Activated T-helper 17 cell treated with anti-CD3 and anti-CD28 coated beads, Interleukin-2, amount 50 U/mL, for 72 hours (primary cell): Measurements from ENCODE around the gene TMEM185B. TPM values are rescaled to one million over a fixed set of nuclear protein-coding genes. Genes with fewer than 3 reads are reported as not detected.
"Not testable (repeated sequence)": the region's sequence is repeated elsewhere in the genome, so short reads cannot be mapped to it uniquely, and the experiment has no call there.

Source experiments
- ATAC-seq: fragments of 150-1000 bp; cut with Tn5 transposase; replicated peaks from 2 replicates; pipeline ENCODE4 v1.10.0; 2021; ENCODE audit warnings: mild to moderate bottlenecking, moderate library complexity
- H3K27ac Mint-ChIP-seq: one replicate; pipeline ENCODE4 v1.8.0; 2022; ENCODE audit warnings: mixed read lengths
- H3K27me3 Mint-ChIP-seq: one replicate; pipeline ENCODE4 v1.8.0; 2022; ENCODE audit warnings: mixed read lengths
- H3K36me3 Mint-ChIP-seq: one replicate; pipeline ENCODE4 v1.8.0; 2022; ENCODE audit warnings: low read depth, mild to moderate bottlenecking, mixed read lengths
- H3K4me1 Mint-ChIP-seq: one replicate; pipeline ENCODE4 v1.8.0; 2022; ENCODE audit warnings: mixed read lengths
- H3K4me3 Mint-ChIP-seq: one replicate; pipeline ENCODE4 v1.8.0; 2022; ENCODE audit warnings: mild to moderate bottlenecking, mixed read lengths
- H3K9me3 Mint-ChIP-seq: one replicate; pipeline ENCODE4 v1.8.0; 2022; ENCODE audit warnings: mixed read lengths
- total RNA-seq, 2 donors: library from RNA; stranded (reverse); gene quantifications; one replicate each; pipeline ENCODE4 v1.2.3, GENCODE V29; 2022

TMEM185B gene
- total RNA-seq, 2 donors from 2014 or later, result 28.0 to 31.2 TPM

DNA sequence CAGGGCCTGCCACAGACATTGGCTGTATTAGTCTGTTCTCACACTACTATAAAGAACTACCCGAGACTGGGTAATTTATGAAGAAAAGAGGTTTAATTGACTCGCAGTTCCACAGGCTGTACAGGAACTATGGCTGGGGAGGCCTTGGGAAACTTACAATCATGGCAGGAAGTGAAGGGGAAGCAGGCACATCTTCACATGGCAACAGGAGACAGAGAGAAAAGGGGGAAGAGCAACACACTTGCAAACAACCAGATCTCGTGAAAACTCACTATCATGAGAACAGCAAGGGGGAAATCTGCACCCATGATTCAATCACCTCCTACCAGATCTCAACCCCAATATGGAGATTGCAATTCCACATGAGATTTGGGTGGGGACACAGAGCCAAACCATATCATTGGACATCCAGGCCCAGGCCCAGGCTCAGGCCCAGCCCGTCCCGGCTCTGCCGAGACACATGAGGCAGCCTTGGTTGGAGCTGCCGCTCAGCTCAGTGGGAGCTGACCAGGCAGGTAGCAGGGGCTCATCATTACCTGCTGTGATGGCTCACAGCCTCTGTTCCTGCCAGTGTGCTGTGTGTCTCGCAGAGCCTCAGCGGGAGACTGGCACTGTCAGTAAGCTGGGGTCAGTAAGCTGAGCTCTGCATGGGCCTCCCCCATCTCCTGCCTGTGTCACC is 20.8 kb upstream of the TMEM185B start:
- Mint-ChIP-seq H3K36me3 (no peaks in the 10 kb centered on the region), H3K27me3 (peaks cover 11% of the 10 kb centered on the region), H3K4me1 (no peaks in the 10 kb centered on the region), H3K9me3 (peaks cover 3% of the 10 kb centered on the region), H3K4me3 (no peak overlapping the region), H3K27ac (no peak overlapping the region)
- ATAC-seq, result no peak

DNA sequence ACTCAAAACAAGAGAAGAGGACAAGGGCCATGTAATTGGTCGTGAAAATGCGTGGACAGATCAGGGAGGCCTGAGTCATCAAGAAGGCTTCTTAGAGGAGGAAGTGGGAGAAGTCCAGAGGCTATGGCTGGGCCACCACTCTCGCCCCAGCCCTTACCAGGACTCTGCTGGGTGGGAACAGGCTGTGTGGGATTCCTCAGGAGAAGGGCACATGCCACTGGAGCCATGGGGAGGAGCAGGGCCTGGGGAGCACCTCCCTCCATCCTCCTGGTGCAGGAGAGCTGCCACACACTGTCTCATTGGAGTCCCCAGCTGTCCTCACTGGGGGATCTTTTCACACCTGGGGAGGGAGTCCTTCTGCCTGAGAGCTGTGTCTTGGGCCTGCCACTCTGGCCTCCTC is 20.0 kb upstream of the TMEM185B start:
- H3K4me3 Mint-ChIP-seq, result no peak overlapping the region
- H3K4me1 Mint-ChIP-seq, result no peaks in the 10 kb centered on the region
- ATAC-seq, result no peak
- H3K36me3 Mint-ChIP-seq, result no peaks in the 10 kb centered on the region
- peaks cover 7% of the 10 kb centered on the region for H3K27me3 Mint-ChIP-seq
- H3K9me3 Mint-ChIP-seq, result peaks cover 3% of the 10 kb centered on the region
- H3K27ac Mint-ChIP-seq, result no peak overlapping the region

DNA sequence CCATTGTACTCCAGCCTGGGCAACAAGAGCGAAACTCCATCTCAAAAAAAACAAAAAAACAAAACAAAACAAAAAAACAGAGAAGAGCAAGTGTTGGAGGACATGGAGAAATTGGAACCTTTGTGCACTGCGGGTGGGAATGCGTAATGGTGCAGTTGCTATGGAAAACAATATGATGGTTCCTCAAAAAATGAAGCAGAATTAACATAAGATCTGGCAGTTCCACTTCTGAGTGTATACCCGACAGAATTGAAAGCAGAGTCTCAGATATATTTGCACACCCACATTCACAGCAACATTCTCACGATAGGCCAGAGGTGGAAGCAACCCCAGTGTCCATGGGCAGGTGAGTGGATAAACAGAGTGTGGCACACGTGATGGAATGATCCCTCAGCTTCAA is 18.5 kb upstream of the TMEM185B start:
- Mint-ChIP-seq H3K4me1 (no peaks in the 10 kb centered on the region), H3K27ac (no peak overlapping the region), H3K36me3 (no peaks in the 10 kb centered on the region), H3K27me3 (peaks cover 4% of the 10 kb centered on the region), H3K4me3 (no peak overlapping the region), H3K9me3 (peaks cover 3% of the 10 kb centered on the region)
- ATAC-seq, result no peak

DNA sequence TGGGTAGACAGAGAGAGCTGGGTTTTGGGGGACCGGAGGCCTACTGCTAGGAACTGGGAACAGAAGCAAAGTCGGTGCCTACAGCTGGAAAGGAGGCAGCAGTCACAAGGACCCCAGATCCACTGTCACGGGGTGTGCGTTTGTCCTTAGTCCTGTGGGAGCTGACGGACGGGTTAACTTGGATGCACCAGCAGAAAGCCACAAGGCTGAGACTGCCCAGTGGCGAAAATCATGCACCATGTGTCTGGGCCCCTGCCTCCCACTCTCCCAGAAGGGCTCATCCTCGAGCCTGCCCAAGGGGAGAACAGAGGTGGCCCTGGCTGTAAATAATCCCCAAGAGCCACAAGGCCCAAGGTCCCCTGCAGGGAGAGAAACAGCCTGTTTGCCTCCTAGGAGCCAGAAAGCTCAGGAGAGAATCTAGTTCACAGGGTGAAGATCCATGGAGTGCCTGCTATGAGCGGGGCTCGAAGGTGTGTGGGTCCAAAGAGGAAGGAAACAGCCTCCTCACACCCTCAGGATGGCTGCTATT is 17.8 kb upstream of the TMEM185B start:
- Mint-ChIP-seq H3K36me3 (no peaks in the 10 kb centered on the region), H3K27ac (no peak overlapping the region), H3K27me3 (no peaks in the 10 kb centered on the region), H3K4me1 (no peaks in the 10 kb centered on the region), H3K4me3 (no peak overlapping the region), H3K9me3 (peaks cover 3% of the 10 kb centered on the region)
- ATAC-seq, result no peak

DNA sequence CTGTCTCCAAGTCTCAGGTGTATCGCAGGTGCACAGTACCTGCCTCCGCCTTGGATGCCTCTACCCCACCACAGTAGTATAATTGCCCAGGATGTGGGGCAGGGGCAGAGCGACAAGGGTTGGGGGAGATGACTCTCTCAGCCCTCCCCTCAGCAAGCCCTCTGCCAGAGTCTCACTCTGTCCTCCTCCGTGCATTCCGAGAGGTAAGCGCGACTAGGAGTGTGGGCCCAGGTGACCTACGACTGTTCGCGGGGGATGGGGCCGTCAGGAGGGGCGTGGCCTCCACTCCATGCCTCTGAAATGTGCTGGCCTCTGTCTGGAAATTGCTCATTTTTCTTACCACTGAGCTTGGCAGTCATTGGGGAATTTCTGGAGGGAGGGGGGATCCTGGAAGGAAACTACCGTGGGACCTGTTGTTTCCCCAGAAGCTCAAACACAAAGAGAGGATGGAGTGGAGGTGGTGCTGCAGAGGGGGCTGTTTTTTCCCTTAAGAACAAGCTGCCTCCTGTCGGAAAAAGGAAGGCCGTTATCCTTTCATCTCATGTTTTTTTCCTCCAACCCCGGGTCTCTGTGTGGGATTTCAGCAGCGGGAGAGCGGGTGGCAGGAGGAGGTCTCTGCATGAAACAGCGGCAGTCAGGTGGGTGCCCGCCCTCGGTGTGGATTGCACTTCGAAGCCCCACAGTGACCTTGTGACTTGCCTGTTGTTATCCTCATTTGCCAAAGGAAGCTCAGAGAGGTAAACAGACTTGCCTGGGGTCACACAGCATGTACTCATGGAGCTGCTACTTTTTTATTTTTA is 16.5 kb upstream of the TMEM185B start:
- H3K4me1 Mint-ChIP-seq, result no peaks in the 10 kb centered on the region
- ATAC-seq, result peak; percentile 55
- no peak overlapping the region for H3K27ac Mint-ChIP-seq
- H3K9me3 Mint-ChIP-seq, result peaks cover 3% of the 10 kb centered on the region
- no peaks in the 10 kb centered on the region for H3K27me3 Mint-ChIP-seq
- no peak overlapping the region for H3K4me3 Mint-ChIP-seq
- no peaks in the 10 kb centered on the region for H3K36me3 Mint-ChIP-seq

DNA sequence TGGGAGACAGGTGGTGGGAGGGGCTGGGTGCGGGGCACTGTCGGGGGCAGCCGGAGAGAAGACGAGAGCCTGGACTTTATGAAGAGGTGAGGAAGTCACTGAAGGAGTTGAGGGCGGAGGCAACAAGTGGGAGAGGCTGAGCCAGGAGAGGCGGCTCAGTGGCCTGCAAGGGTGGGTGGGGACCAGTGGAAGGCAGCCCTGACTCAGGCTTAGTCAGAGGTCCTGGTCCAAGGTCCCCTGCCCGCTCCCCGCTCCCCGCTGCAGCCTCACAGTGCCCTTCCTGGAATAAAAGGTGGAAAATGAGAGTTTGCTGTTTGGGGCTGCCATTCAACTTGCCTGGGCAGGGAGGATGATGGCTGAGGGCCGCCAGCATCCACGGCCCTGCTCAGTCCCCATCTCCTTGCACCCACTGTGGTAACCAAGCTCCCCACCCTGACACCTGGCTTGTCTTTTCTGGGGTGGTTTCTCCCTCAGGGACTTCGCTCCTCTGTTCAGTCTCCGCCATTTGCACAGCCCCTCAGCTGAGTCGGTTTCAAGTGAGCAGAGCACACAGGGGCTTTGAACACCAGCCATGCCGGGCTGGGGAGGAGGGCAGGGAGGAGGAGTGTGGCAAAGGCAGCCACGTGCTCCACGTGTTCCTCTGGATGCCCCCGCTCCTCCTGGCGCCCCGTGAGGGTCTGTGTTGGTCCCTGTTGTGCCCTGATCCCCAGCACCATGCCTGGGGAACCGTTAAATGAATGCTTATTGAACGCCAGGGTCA is 15.7 kb upstream of the TMEM185B start:
- H3K4me1 Mint-ChIP-seq, result no peaks in the 10 kb centered on the region
- H3K4me3 Mint-ChIP-seq, result no peak overlapping the region
- H3K9me3 Mint-ChIP-seq, result peaks cover 3% of the 10 kb centered on the region
- H3K27me3 Mint-ChIP-seq, result no peaks in the 10 kb centered on the region
- H3K36me3 Mint-ChIP-seq, result no peaks in the 10 kb centered on the region
- ATAC-seq, result peak; percentile 24
- H3K27ac Mint-ChIP-seq, result peak overlapping the region; percentile 6

DNA sequence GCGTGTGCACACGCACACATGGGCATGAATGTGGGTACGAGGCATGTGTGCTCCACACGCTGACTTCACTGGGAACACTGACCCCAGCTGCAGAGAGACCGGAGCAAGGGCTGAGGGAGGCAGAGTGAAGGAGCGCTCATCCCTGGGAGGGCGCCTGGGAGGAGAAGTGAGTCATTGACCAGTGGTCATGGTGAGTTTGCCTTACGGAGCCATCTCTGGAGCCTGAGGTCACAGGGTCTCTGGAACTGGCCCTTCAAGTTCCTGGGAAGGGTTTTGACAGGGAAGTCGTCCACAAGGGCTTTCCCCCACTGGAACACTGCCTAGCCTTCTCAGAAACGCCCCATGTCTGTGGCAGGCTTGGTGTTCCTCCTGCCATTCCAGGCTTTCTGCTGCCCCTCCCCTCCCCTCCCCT is 14.3 kb upstream of the TMEM185B start:
- no peak for ATAC-seq
- Mint-ChIP-seq H3K4me3 (no peak overlapping the region), H3K27me3 (no peaks in the 10 kb centered on the region), H3K27ac (no peak overlapping the region), H3K4me1 (peaks cover 6% of the 10 kb centered on the region), H3K36me3 (no peaks in the 10 kb centered on the region), H3K9me3 (no peaks in the 10 kb centered on the region)

DNA sequence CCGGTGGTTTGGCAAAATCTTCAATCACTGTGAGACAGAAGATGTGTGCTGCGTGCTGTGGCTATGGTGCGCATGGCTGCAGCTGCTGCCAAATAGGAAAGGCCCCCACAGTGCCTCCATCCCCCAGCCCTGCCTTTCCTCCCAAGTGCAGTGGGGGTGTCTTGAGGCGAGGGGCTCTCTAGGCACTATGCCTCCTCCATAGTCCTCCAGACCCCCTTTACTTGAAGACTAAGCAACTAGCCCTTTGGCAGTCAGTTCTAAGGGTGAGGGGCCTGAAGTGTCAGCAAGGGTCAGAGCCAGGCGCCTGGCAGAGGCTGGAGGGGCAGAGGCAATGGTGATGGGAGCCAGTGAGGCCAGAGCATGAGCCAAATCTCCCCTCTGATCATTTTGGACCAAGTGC is 13.6 kb upstream of the TMEM185B start:
- H3K4me3 Mint-ChIP-seq, result no peak overlapping the region
- ATAC-seq, result no peak
- H3K27ac Mint-ChIP-seq, result no peak overlapping the region
- H3K27me3 Mint-ChIP-seq, result no peaks in the 10 kb centered on the region
- peaks cover 6% of the 10 kb centered on the region for H3K4me1 Mint-ChIP-seq
- H3K9me3 Mint-ChIP-seq, result no peaks in the 10 kb centered on the region
- no peaks in the 10 kb centered on the region for H3K36me3 Mint-ChIP-seq

DNA sequence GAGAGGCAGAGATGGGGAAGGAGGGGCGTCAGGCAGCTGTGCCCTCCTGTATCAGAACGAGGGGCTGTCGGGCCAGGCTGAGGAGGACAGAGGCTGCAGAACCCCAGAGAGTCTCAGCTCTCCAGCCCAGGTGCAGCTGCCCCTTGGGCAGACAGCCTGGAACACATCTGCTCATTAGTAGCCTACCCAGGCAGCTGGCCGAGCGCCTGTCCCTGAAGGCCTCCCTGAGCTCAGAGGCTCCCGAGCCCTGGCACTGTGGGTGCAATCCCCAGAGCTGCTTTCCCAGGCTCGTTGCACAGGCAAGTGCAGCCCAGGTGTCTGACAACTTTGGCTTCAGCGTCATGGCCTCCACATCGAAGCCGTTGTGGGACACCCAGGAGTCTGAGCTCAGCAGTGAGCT is 13.1 kb upstream of the TMEM185B start:
- peaks cover 4% of the 10 kb centered on the region for H3K36me3 Mint-ChIP-seq
- no peak overlapping the region for H3K27ac Mint-ChIP-seq
- H3K4me3 Mint-ChIP-seq, result no peak overlapping the region
- no peaks in the 10 kb centered on the region for H3K9me3 Mint-ChIP-seq
- no peaks in the 10 kb centered on the region for H3K27me3 Mint-ChIP-seq
- no peak for ATAC-seq
- peaks cover 6% of the 10 kb centered on the region for H3K4me1 Mint-ChIP-seq

DNA sequence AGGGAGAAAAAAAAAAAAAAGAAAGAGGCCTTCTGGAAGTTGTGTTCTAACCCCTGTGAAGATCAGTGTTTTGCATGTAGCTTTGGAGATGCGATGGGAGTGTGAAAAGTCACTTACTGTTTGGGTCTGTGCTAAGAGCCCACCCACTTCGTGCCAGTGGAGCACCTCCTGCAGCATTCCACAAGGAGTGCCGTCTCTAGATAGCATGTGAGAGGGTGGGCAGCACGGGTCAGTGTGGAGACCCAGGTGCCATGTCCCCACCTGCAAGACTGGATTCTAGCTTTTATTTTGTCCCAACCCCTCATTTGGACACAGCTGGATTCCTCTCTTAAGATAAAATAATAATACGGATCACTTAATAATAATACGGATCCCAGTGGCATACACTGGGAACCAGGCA is 12.5 kb upstream of the TMEM185B start:
- Mint-ChIP-seq H3K36me3 (peaks cover 10% of the 10 kb centered on the region), H3K27ac (no peak overlapping the region), H3K9me3 (no peaks in the 10 kb centered on the region), H3K27me3 (no peaks in the 10 kb centered on the region), H3K4me3 (no peak overlapping the region), H3K4me1 (peaks cover 11% of the 10 kb centered on the region)
- ATAC-seq, result no peak

DNA sequence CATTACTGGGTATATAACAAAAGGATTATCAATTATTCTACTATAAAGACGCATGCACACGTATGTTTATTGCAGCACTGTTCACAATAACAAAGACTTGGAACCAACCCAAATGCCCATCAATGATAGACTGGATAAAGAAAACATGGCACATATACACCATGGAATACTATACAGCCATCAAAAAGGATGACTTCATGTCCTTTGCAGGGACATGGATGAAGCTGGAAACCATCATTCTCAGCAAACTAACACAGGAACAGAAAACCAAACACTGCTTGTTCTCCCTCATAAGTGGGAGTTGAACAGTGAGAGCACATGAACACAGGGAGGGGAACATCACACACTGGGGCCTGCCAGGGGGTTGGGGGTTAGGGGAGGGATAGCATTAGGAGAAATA is 12.0 kb upstream of the TMEM185B start:
- H3K27ac Mint-ChIP-seq, H3K9me3 Mint-ChIP-seq, H3K27me3 Mint-ChIP-seq, ATAC-seq, H3K4me3 Mint-ChIP-seq: not testable (repeated sequence)
- Mint-ChIP-seq H3K36me3 (peaks cover 12% of the 10 kb centered on the region), H3K4me1 (peaks cover 11% of the 10 kb centered on the region)

DNA sequence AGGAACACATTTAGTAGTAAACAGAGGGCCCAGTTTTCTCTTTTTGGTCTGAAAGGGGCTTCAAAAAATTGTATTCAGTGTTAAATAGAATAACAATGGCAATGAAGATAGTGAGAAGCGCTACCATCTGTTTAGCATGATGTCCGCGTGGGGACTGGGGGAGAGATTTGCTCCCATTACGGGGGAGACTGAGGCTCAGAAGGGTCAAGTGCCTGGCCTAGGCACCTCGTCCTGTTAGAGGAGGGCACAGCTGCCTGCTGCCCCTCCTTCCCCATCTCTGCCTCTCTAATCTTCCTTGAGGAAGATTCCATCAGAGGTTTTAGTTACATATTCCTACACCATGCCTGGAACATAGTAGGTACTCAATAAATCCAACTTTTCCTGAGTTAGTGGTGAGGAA is 10.1 kb upstream of the TMEM185B start:
- no peaks in the 10 kb centered on the region for H3K27me3 Mint-ChIP-seq
- peak overlapping the region; percentile 93 for H3K27ac Mint-ChIP-seq
- H3K4me1 Mint-ChIP-seq, result peaks cover 18% of the 10 kb centered on the region
- H3K9me3 Mint-ChIP-seq, result no peaks in the 10 kb centered on the region
- no peak for ATAC-seq
- peak overlapping the region; percentile 85 for H3K4me3 Mint-ChIP-seq
- H3K36me3 Mint-ChIP-seq, result peaks cover 25% of the 10 kb centered on the region

DNA sequence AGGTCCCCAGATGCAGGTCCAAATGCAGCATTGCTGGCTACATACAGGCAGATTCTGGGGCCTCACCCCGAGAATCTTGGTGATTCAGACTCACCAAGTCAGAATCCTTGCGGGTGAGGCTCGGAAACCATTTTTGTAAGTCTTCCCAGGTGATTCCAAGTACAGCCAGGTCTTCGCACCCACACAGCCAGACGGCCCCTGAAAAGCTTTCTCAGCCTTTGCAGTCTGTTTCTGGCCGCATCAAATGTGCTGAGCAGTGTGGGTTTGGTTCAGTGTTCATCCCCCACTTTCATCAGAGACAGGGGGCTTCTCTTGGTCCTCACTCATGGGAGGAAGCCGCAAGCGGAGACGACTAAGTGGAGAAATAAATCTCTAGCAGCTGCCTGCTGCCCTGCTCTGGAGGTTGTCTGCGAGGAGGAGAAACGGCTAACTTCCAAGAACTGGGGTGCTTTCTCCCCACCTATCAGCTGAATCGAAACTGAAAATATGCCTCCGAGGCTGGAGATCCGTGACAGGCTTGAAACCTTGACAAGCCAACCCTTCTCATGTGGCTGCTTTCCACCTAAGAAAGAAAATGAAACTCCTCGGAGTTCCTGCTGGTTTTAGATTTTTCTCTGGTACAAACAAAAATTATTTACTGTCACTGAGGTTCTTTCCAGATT is 8.9 kb upstream of the TMEM185B start:
- H3K4me1 Mint-ChIP-seq, result peaks cover 23% of the 10 kb centered on the region
- peaks cover 27% of the 10 kb centered on the region for H3K36me3 Mint-ChIP-seq
- no peaks in the 10 kb centered on the region for H3K27me3 Mint-ChIP-seq
- H3K9me3 Mint-ChIP-seq, result no peaks in the 10 kb centered on the region
- H3K4me3 Mint-ChIP-seq, result peak overlapping the region; percentile 85
- ATAC-seq, result peak; percentile 88
- H3K27ac Mint-ChIP-seq, result peak overlapping the region; percentile 93

DNA sequence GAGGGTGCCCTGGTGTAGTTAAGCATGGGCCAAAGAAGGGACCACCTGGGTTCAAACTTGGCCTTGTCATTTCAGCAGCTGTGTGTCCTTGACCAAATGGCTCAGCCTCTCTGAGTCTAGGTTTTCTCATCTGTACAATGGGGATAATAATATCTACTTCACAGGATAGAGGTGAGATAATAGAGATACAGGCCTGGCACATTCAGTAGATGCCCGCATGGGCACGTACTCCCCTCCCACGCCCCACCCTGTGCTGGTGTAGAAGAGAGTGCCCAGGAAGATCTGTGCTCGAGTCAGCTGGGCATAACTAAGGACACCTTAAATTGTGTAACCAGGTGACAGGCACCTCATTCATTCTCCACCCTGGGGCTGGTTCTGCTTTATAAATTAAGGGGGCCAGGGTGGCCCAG is 8.4 kb upstream of the TMEM185B start:
- H3K36me3 Mint-ChIP-seq, result peaks cover 27% of the 10 kb centered on the region

More for the DNA sequence above, 8.4 kb upstream of the TMEM185B start:
- H3K4me1 Mint-ChIP-seq, result peaks cover 24% of the 10 kb centered on the region
- peak overlapping the region; percentile 85 for H3K4me3 Mint-ChIP-seq
- no peaks in the 10 kb centered on the region for H3K27me3 Mint-ChIP-seq
- H3K27ac Mint-ChIP-seq, result peak overlapping the region; percentile 93
- ATAC-seq, result peak; percentile 47
- no peaks in the 10 kb centered on the region for H3K9me3 Mint-ChIP-seq
